ENCODE results near the gene FOXK1. TPM values are rescaled to one million over a fixed set of nuclear protein-coding genes. Genes with fewer than 3 reads are reported as not detected.

The FOXK1 gene
- total and polyA plus RNA-seq, 2 of the 13 experiments (the other 11 are each of a cell fraction or from before 2014, with no cell fraction given) = 4.6 to 8.8 TPM

DNA sequence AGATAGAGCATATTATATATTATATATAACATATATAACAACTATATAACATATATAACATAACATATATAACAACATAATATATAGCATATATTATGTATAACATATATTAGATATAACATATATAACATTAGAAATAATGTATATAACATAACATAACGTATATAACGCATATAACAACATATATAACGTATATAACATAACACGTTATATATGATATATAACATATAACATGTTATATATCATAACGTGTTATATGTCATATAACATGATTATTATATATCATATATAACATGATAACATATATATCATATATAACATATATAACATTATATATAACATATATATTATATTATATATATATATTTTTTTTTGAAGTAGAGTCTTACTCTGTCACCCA is 97.0 kb downstream of the FOXK1 start (continued):
- no peak for TF ChIP-seq ARHGAP35 (CRISPR knock-in tag; IDR thresholded peaks at IDR 0.05; ENCODE audit: borderline replicate concordance)

DNA sequence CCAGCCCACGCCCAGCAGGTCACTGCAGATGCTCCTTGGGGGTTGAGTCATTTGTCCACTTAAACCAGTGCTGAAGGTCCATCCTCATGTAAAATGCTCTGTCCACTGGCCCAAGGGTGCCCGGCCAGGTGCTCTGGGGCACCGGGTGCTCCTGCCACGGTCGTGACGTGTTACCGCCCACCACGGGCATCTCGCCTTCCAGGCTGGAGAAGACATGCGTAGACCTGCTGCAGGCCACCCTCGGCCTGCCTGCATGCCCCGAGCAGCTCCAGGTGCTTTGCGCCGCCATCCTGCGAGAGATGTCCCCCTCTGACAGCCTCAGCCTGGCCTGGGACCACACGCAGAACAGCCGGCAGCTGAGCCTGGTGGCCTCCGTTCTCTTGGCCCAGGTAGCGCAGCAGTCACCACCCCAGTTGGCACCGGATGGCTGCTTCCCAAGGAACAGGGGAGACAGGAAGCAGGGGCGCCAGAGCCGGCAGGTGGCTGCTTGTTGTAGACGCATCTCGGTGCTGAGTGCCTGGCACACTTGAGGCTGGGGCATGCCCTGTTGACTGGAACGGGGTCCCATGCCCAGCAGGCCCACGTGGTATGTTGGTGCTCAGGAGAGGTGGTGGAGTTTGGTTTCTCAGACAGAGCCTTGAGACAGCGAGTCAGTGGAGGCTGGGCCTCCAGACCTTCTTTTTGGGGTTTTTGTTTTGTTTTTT is 99.4 kb downstream of the FOXK1 start:
- Histone ChIP-seq H3K27ac (ENCODE audit: extremely low read length, insufficient read depth, low read length) (no peak overlapping the region), H3K27me3 (ENCODE audit: control insufficient read depth in 1 of 2, insufficient read depth in 2 of 2, low read length in 2 of 2) (no peaks in the 10 kb centered on the region), H2AFZ (ENCODE audit: low read length) (no peak overlapping the region), H3K9ac (ENCODE audit: insufficient read depth, low read depth, low read length) (no peak overlapping the region), H3K36me3 (replicated peaks in 1 of 2; ENCODE audit: control insufficient read depth in 1 of 2, insufficient read depth in 2 of 2, low read length in 2 of 2) (peaks cover 13 to 32% of the 10 kb centered on the region in 2 experiments; a peak in 4 of 5 replicates), H3K4me1 (ENCODE audit: insufficient read depth, low read length) (peaks cover 18% of the 10 kb centered on the region), H3K9me3 (ENCODE audit: low read length) (no peaks in the 10 kb centered on the region), H3K4me2 (ENCODE audit: low read depth, low read length) (no peak overlapping the region), H3K79me2 (ENCODE audit: insufficient read depth, low read length) (peaks cover 15% of the 10 kb centered on the region), H4K20me1 (ENCODE audit: insufficient read depth, low read length) (no peaks in the 10 kb centered on the region), H3K4me3 (replicated peaks in 1 of 3; ENCODE audit: insufficient read depth in 1 of 3, low read depth in 2 of 3, low read length in 3 of 3) (no peak overlapping the region)
- ChIA-PET POLR2A (no interaction called here), CTCF (ENCODE audit: low intra/inter-chr PET ratio, low total read pairs) (no interaction called here)
- DNase-seq (ENCODE audit: low spot score) (no peak), FAIRE-seq (no peak), ATAC-seq (no peak)
- intact Hi-C loops (cut with micrococcal nuclease; ENCODE audit: unreplicated experiment) = no loop called here
- BruUV-seq (replicated peaks) = no TSS peak
- in situ Hi-C loops (cut with HindIII; ENCODE audit: extremely low pct_ligation_motif_present, low pct_unique_long_range_greater_than_20kb) = no loop called here
- 96% methylated on average over 9 of the region's 27 CpGs for WGBS (ENCODE audit: low lambda C conversion rate)
- TF ChIP-seq, protein P1, sequence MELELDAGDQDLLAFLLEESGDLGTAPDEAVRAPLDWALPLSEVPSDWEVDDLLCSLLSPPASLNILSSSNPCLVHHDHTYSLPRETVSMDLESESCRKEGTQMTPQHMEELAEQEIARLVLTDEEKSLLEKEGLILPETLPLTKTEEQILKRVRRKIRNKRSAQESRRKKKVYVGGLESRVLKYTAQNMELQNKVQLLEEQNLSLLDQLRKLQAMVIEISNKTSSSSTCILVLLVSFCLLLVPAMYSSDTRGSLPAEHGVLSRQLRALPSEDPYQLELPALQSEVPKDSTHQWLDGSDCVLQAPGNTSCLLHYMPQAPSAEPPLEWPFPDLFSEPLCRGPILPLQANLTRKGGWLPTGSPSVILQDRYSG (CRISPR knock-in tag; IDR thresholded peaks at IDR 0.05) = no peak
- peak; percentile 44 for TF ChIP-seq AGO2 (optimal IDR thresholded peaks at IDR 0.05; ENCODE audit: low read depth, low read length)
- TF ChIP-seq RBFOX2 (IDR thresholded peaks at IDR 0.05; ENCODE audit: low read depth, low read length) = peak; percentile 57; the same call in 1 of the 2 replicates

Data from HepG2 (cell line).